H1 (cell line): ENCODE measurements around the gene CC2D1A. TPM values are rescaled to one million over a fixed set of nuclear protein-coding genes. Genes with fewer than 3 reads are reported as not detected.

Experiments
- ATF2 ChIP-seq: IDR thresholded peaks from 2 replicates; pipeline ENCODE4 v1.6.1; 2012; ENCODE audit warnings: low read length, inconsistent platforms
- CBX8 ChIP-seq: fragments of 300-800, 300-1000 bp; sonication (generic); IDR thresholded peaks from 2 replicates; pipeline ENCODE4 v1.7.1; 2016; ENCODE audit warnings: low read depth, low read length, borderline replicate concordance
- CEBPB ChIP-seq: IDR thresholded peaks from 2 replicates; pipeline ENCODE4 v1.6.1; 2012; ENCODE audit warnings: low read depth, low read length
- CHD1 ChIP-seq: IDR thresholded peaks from 2 replicates; pipeline ENCODE4 v1.6.1; 2012; ENCODE audit warnings: low read depth, low read length, improper control_type of control experiment
- CTCF ChIP-seq, 3 experiments: IDR thresholded peaks; 1 replicate in 2 of 3; 2 replicates in 1 of 3; pipeline versions ENCODE4 v1.5.1 to v1.6.1; 2011; ENCODE audit warnings: low read length in 3 of 3, mild to moderate bottlenecking in 3 of 3, inconsistent platforms in 2 of 3, low read depth in 1 of 3, moderate library complexity in 1 of 3; ENCODE audit not compliant: insufficient read depth in 1 of 3; ENCODE audit errors: control extremely low read depth in 1 of 3
- EZH2 ChIP-seq: fragments of 200-600 bp; sonication (generic); IDR thresholded peaks from 2 replicates; pipeline ENCODE4 v1.7.1; 2012; ENCODE audit warnings: low read depth, mild to moderate bottlenecking, moderate library complexity, low read length, inconsistent platforms; ENCODE audit not compliant: severe bottlenecking
- JUND ChIP-seq: IDR thresholded peaks from 2 replicates; pipeline ENCODE4 v1.6.1; 2011; ENCODE audit warnings: mild to moderate bottlenecking, improper control_type of control experiment, low read length
- KDM4A ChIP-seq: IDR thresholded peaks from one replicate; pipeline ENCODE4 v1.7.1; 2012; ENCODE audit warnings: low read depth, mild to moderate bottlenecking, moderate library complexity, low read length, inconsistent platforms; ENCODE audit not compliant: severe bottlenecking
- POLR2AphosphoS5 ChIP-seq: IDR thresholded peaks from 2 replicates; pipeline ENCODE4 v1.6.1; 2011; ENCODE audit warnings: low read depth, low read length
- RBBP5 ChIP-seq: IDR thresholded peaks from 2 replicates; pipeline ENCODE4 v1.7.1; 2012; ENCODE audit warnings: low read depth, mild to moderate bottlenecking, inconsistent platforms, low read length, moderate library complexity, borderline replicate concordance
- RXRA ChIP-seq: IDR thresholded peaks from 2 replicates; pipeline ENCODE4 v1.6.1; 2011; ENCODE audit warnings: low read depth, mild to moderate bottlenecking, low read length, moderate library complexity; ENCODE audit not compliant: insufficient read depth
- TBP ChIP-seq: IDR thresholded peaks from 2 replicates; pipeline ENCODE4 v1.6.1; 2011; ENCODE audit warnings: low read depth, low read length, improper control_type of control experiment
- polyA plus RNA-seq, 7 experiments: library from polyadenylated mRNA; depleted of rRNA in 3 of 7; stranded (reverse) in 5 of 7; unstranded in 2 of 7; fragments of >200 nt in 5 of 7; fragments of 200-250 nt in 2 of 7; gene quantifications; 1 replicate in 5 of 7; 2 replicates in 1 of 7; 4 replicates in 1 of 7; pipeline versions ENCODE4 v1.2.1 to v1.2.3, GENCODE V29; 2011 to 2013; ENCODE audit warnings: missing spikeins in 2 of 7, mixed read lengths in 2 of 7
- total RNA-seq: library from RNA; stranded (reverse); fragmentation: NEBNext Ultra II Directional; extraction: Animal tissue kit (Norgen Biotek cat#: 25700); gene quantifications from 2 replicates; pipeline ENCODE4 v1.2.1, GENCODE V29; 2021
- TF ChIP-seq, protein P1 (sequence below): IDR thresholded peaks from 2 replicates; pipeline ENCODE4 v1.6.1; 2011; ENCODE audit warnings: low read depth, mild to moderate bottlenecking, low read length; ENCODE audit not compliant: insufficient read depth
- TF ChIP-seq, protein P2 (sequence below): IDR thresholded peaks from 2 replicates; pipeline ENCODE4 v1.6.1; 2012; ENCODE audit warnings: inconsistent platforms

Gene CC2D1A
- total and polyA plus RNA-seq, 2 of the 8 experiments (the other 6 are each of a cell fraction or from before 2014, with no cell fraction given), result 12.5 to 33.0 TPM

DNA sequence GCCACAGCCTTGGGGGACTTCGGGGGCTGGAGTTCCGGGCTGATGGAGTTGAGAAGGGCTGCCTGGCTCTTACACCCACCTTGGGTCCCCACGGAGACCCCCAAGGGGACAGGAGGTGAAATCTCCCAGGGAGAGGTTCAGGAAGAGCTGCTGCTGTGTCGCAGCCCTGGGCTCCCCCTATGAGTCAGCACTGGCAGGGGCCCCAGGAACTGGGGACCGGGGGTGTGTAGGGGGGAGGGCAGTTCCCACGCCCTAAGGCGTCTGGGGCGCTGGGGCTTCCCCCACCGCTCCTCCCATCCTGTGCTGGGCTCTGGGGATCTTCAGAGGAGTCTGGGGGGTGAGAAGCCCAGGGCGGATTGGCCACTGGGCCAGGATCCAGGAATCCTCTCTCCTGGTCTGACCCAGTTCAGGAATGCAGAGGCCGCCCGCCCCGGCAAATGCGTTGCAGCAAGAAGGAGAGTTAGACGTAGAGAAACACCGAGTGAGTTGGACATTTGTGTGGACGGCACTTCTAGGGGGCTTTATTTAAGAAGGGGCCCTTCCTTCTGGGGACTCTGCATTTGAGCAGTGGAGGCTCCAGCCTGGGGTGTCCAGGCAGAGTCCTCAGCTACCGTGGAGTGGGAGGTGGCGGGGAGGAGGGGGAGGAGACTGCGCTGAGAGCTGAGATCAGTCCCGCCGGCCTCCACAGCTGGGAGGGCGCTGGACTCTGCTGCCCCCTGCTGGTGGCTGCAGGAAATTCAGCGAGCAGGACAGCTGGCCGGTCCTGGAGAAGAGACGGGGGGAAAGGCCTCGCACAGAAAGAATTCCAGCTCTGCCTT, 44.1 kb upstream of the CC2D1A start (continued):
- TF ChIP-seq EZH2, result no peak
- TF ChIP-seq, protein P1, sequence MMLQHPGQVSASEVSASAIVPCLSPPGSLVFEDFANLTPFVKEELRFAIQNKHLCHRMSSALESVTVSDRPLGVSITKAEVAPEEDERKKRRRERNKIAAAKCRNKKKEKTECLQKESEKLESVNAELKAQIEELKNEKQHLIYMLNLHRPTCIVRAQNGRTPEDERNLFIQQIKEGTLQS, result no peak
- no peak for TF ChIP-seq RBBP5
- no peak for TF ChIP-seq JUND
- no peak for TF ChIP-seq CBX8
- TF ChIP-seq POLR2AphosphoS5, result no peak
- no peak for TF ChIP-seq CHD1
- TF ChIP-seq, protein P2, sequence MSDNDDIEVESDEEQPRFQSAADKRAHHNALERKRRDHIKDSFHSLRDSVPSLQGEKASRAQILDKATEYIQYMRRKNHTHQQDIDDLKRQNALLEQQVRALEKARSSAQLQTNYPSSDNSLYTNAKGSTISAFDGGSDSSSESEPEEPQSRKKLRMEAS, result 0 out of 2 replicates have a peak, but pooled peaks have one; percentile 13
- TF ChIP-seq CEBPB, result no peak
- peak; percentile 28 for TF ChIP-seq KDM4A
- no peak for TF ChIP-seq ATF2
- peak; percentile 92 to 96 (median 94) for TF ChIP-seq CTCF (IDR thresholded peaks at IDR 0.05; ENCODE audit: control extremely low read depth in 1 of 3, insufficient read depth in 1 of 3, low read depth in 1 of 3, low read length in 3 of 3)
- TF ChIP-seq TBP, result no peak; the same call in none of the 2 replicates
- TF ChIP-seq RXRA, result no peak
